ENCODE results near the gene SRD5A1. TPM values are rescaled to one million over a fixed set of nuclear protein-coding genes. Genes with fewer than 3 reads are reported as not detected.
A peak's percentile ranks its signal among the peaks of the same experiment; 100 is the strongest.

SRD5A1 gene
- total and polyA plus RNA-seq, 2 experiments from 2014 or later: 18.2 to 87.3 TPM

DNA sequence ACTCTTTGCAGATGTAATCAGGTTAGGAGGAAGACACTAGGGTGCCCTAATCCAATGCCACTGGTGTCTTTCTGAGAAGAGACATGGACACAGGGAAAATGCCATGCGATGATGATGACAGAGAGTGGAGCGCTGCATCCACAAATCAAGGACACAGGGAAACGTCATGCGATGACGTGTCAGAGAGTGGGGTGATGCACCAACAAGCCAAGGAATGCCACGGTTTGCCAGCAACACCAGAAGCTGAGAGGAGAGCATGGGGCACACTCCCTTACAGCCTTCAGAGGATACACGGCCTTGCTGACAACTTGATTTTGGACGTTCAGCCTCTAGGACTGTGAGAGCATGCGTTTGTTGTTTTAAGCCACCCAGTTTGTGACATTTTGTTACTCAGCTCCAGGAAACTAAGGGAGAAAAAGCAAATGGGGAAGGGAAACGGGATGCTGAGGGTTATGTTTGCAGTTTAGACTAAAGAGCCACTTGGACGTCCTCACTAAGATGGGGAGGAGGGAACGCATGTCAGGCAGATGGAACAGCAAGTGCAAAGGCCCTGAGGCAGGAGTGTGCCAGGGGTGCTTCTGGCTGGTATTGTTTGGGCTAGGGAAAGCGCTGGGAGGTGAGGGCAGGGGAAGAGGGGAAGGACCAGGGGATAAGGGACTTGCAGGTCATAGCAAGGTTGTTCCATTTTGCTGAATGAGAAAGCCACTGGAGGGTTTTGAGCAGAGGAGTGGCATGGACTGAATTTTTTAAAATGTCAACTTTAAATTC lies 77.5 kb downstream of the SRD5A1 start:
- Histone ChIP-seq H3K27me3 (ENCODE audit: insufficient read depth) (peaks cover 10% of the 10 kb centered on the region; the same call in 1 of the 2 replicates), H3K27ac (ENCODE audit: low read depth) (no peak overlapping the region)
- TF ChIP-seq CREB1 (CRISPR knock-in tag; IDR thresholded peaks at IDR 0.05; ENCODE audit: low read depth): no peak
- no peak for TF ChIP-seq ZNF331 (CRISPR knock-in tag; IDR thresholded peaks at IDR 0.05; ENCODE audit: low read depth)
- TF ChIP-seq POLR2AphosphoS5 (IDR thresholded peaks at IDR 0.05; ENCODE audit: low read depth): no peak
- TF ChIP-seq, protein P1, sequence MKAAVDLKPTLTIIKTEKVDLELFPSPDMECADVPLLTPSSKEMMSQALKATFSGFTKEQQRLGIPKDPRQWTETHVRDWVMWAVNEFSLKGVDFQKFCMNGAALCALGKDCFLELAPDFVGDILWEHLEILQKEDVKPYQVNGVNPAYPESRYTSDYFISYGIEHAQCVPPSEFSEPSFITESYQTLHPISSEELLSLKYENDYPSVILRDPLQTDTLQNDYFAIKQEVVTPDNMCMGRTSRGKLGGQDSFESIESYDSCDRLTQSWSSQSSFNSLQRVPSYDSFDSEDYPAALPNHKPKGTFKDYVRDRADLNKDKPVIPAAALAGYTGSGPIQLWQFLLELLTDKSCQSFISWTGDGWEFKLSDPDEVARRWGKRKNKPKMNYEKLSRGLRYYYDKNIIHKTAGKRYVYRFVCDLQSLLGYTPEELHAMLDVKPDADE (IDR thresholded peaks at IDR 0.05): no peak
- TF ChIP-seq, protein P2, sequence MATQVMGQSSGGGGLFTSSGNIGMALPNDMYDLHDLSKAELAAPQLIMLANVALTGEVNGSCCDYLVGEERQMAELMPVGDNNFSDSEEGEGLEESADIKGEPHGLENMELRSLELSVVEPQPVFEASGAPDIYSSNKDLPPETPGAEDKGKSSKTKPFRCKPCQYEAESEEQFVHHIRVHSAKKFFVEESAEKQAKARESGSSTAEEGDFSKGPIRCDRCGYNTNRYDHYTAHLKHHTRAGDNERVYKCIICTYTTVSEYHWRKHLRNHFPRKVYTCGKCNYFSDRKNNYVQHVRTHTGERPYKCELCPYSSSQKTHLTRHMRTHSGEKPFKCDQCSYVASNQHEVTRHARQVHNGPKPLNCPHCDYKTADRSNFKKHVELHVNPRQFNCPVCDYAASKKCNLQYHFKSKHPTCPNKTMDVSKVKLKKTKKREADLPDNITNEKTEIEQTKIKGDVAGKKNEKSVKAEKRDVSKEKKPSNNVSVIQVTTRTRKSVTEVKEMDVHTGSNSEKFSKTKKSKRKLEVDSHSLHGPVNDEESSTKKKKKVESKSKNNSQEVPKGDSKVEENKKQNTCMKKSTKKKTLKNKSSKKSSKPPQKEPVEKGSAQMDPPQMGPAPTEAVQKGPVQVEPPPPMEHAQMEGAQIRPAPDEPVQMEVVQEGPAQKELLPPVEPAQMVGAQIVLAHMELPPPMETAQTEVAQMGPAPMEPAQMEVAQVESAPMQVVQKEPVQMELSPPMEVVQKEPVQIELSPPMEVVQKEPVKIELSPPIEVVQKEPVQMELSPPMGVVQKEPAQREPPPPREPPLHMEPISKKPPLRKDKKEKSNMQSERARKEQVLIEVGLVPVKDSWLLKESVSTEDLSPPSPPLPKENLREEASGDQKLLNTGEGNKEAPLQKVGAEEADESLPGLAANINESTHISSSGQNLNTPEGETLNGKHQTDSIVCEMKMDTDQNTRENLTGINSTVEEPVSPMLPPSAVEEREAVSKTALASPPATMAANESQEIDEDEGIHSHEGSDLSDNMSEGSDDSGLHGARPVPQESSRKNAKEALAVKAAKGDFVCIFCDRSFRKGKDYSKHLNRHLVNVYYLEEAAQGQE (IDR thresholded peaks at IDR 0.05; ENCODE audit: unreplicated experiment): no peak
- TF ChIP-seq, protein P3, sequence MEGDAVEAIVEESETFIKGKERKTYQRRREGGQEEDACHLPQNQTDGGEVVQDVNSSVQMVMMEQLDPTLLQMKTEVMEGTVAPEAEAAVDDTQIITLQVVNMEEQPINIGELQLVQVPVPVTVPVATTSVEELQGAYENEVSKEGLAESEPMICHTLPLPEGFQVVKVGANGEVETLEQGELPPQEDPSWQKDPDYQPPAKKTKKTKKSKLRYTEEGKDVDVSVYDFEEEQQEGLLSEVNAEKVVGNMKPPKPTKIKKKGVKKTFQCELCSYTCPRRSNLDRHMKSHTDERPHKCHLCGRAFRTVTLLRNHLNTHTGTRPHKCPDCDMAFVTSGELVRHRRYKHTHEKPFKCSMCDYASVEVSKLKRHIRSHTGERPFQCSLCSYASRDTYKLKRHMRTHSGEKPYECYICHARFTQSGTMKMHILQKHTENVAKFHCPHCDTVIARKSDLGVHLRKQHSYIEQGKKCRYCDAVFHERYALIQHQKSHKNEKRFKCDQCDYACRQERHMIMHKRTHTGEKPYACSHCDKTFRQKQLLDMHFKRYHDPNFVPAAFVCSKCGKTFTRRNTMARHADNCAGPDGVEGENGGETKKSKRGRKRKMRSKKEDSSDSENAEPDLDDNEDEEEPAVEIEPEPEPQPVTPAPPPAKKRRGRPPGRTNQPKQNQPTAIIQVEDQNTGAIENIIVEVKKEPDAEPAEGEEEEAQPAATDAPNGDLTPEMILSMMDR (conservative IDR thresholded peaks at IDR 0.05; ENCODE audit: low read depth in 2 of 2): no peak
- TF ChIP-seq EZH2 (IDR thresholded peaks at IDR 0.05; ENCODE audit: low read depth, unreplicated experiment): no peak
- TF ChIP-seq, protein P4, sequence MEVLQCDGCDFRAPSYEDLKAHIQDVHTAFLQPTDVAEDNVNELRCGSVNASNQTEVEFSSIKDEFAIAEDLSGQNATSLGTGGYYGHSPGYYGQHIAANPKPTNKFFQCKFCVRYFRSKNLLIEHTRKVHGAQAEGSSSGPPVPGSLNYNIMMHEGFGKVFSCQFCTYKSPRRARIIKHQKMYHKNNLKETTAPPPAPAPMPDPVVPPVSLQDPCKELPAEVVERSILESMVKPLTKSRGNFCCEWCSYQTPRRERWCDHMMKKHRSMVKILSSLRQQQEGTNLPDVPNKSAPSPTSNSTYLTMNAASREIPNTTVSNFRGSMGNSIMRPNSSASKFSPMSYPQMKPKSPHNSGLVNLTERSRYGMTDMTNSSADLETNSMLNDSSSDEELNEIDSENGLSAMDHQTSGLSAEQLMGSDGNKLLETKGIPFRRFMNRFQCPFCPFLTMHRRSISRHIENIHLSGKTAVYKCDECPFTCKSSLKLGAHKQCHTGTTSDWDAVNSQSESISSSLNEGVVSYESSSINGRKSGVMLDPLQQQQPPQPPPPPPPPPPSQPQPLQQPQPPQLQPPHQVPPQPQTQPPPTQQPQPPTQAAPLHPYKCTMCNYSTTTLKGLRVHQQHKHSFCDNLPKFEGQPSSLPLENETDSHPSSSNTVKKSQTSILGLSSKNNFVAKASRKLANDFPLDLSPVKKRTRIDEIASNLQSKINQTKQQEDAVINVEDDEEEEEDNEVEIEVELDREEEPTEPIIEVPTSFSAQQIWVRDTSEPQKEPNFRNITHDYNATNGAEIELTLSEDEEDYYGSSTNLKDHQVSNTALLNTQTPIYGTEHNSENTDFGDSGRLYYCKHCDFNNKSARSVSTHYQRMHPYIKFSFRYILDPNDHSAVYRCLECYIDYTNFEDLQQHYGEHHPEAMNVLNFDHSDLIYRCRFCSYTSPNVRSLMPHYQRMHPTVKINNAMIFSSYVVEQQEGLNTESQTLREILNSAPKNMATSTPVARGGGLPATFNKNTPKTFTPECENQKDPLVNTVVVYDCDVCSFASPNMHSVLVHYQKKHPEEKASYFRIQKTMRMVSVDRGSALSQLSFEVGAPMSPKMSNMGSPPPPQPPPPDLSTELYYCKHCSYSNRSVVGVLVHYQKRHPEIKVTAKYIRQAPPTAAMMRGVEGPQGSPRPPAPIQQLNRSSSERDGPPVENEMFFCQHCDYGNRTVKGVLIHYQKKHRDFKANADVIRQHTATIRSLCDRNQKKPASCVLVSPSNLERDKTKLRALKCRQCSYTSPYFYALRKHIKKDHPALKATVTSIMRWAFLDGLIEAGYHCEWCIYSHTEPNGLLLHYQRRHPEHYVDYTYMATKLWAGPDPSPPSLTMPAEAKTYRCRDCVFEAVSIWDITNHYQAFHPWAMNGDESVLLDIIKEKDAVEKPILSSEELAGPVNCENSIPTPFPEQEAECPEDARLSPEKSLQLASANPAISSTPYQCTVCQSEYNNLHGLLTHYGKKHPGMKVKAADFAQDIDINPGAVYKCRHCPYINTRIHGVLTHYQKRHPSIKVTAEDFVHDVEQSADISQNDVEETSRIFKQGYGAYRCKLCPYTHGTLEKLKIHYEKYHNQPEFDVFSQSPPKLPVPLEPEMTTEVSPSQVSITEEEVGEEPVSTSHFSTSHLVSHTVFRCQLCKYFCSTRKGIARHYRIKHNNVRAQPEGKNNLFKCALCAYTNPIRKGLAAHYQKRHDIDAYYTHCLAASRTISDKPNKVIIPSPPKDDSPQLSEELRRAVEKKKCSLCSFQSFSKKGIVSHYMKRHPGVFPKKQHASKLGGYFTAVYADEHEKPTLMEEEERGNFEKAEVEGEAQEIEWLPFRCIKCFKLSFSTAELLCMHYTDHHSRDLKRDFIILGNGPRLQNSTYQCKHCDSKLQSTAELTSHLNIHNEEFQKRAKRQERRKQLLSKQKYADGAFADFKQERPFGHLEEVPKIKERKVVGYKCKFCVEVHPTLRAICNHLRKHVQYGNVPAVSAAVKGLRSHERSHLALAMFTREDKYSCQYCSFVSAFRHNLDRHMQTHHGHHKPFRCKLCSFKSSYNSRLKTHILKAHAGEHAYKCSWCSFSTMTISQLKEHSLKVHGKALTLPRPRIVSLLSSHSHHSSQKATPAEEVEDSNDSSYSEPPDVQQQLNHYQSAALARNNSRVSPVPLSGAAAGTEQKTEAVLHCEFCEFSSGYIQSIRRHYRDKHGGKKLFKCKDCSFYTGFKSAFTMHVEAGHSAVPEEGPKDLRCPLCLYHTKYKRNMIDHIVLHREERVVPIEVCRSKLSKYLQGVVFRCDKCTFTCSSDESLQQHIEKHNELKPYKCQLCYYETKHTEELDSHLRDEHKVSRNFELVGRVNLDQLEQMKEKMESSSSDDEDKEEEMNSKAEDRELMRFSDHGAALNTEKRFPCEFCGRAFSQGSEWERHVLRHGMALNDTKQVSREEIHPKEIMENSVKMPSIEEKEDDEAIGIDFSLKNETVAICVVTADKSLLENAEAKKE (CRISPR knock-in tag; IDR thresholded peaks at IDR 0.05): no peak
- TF ChIP-seq STAT1 (IDR thresholded peaks at IDR 0.05; ENCODE audit: unreplicated experiment): no peak
- no peak for TF ChIP-seq JUNB (IDR thresholded peaks at IDR 0.05; ENCODE audit: unreplicated experiment)

More for the DNA sequence above, 77.5 kb downstream of the SRD5A1 start:
- Histone ChIP-seq H2AFZ (no peak overlapping the region), H3K4me2 (no peak overlapping the region), H3K4me1 (ENCODE audit: insufficient read depth) (peaks cover 10% of the 10 kb centered on the region), H3K79me2 (replicated peaks; ENCODE audit: insufficient read depth) (peaks cover 12% of the 10 kb centered on the region), H3K36me3 (ENCODE audit: insufficient read depth) (no peaks in the 10 kb centered on the region), H3K4me3 (no peak overlapping the region), H3K9me2 (ENCODE audit: insufficient read depth) (no peaks in the 10 kb centered on the region), H3F3A (replicated peaks; ENCODE audit: low read depth) (0 out of 2 replicates have a peak, but pooled peaks cover 6% of the 10 kb centered on the region), H4K20me1 (replicated peaks; ENCODE audit: insufficient read depth) (peaks cover 11% of the 10 kb centered on the region)
- Mint-ChIP-seq H3K36me3 (ENCODE audit: low read depth) (no peaks in the 10 kb centered on the region; the same call in 2 of the 3 replicates), H3K4me3 (peak overlapping the region; percentile 5), H3K27me3 (ENCODE audit: insufficient read depth, low read depth, poor library complexity) (peaks cover 12% of the 10 kb centered on the region), H3K9me3 (no peaks in the 10 kb centered on the region; the same call in 1 of the 3 replicates), H3K4me1 (peaks cover 19% of the 10 kb centered on the region), H3K27ac (no peak overlapping the region)
- no peak for ATAC-seq
- DNase-seq (ENCODE audit: low spot score): no peak
